ENCODE data around the gene GNB3. TPM values are rescaled to one million over a fixed set of nuclear protein-coding genes. Genes with fewer than 3 reads are reported as not detected.

The GNB3 gene
- total RNA-seq, 1 experiment from 2014 or later = 0.21 TPM

GRCh38 chr12:6883252-6883651 is 42.5 kb downstream of the GNB3 start:
- Histone ChIP-seq H3K4me3 (ENCODE audit: low read depth in 2 of 2, low read length in 2 of 2) (no peak overlapping the region), H3K27ac (ENCODE audit: low read length) (no peak overlapping the region), H3K4me1 (ENCODE audit: control insufficient read depth, insufficient read depth, low read length) (no peaks in the 10 kb centered on the region), H3K27me3 (ENCODE audit: control insufficient read depth, insufficient read depth, low read length) (no peaks in the 10 kb centered on the region), H3K9me3 (ENCODE audit: control insufficient read depth, insufficient read depth, low read depth, low read length) (no peaks in the 10 kb centered on the region), H3K36me3 (ENCODE audit: control insufficient read depth, insufficient read depth, low read length) (no peaks in the 10 kb centered on the region)
- DNase-seq (ENCODE audit: low read depth, low spot score) = no peak
- in situ Hi-C loops (cut with HindIII; ENCODE audit: low pct_unique_long_range_greater_than_20kb, low sequenced_read_pairs) (no loop called here), intact Hi-C loops (cut with micrococcal nuclease; ENCODE audit: unreplicated experiment) (no loop called here)
- ChIA-PET POLR2A (no interaction called here), CTCF (interaction anchor here (0.7 kb wide), 1 partner anchor 14 kb away, joined by 3 read pairs; no protein-coding TSS in a partner anchor)
- TF ChIP-seq REST (IDR thresholded peaks at IDR 0.05; ENCODE audit: insufficient read depth in 1 of 2, low read depth in 2 of 2, low read length in 1 of 2) = no peak
- no peak for TF ChIP-seq TCF7L2 (IDR thresholded peaks at IDR 0.05; ENCODE audit: low read depth, low read length)
- no peak for TF ChIP-seq POLR2AphosphoS5 (IDR thresholded peaks at IDR 0.05; ENCODE audit: low read depth, low read length)
- no peak for TF ChIP-seq CTCF (IDR thresholded peaks at IDR 0.05)
- TF ChIP-seq SIN3A (IDR thresholded peaks at IDR 0.05; ENCODE audit: borderline replicate concordance, insufficient read depth, low read depth, low read length) = no peak
- no peak for ATAC-seq
- BruUV-seq (replicated peaks) = no TSS peak

GRCh38 chr12:6883683-6884082 is 43.0 kb downstream of the GNB3 start:
- CTCF ChIA-PET = no interaction called here
- Histone ChIP-seq H3K27ac (ENCODE audit: low read length) (no peak overlapping the region), H3K4me3 (ENCODE audit: low read depth in 2 of 2, low read length in 2 of 2) (no peak overlapping the region), H3K36me3 (ENCODE audit: control insufficient read depth, insufficient read depth, low read length) (no peaks in the 10 kb centered on the region), H3K4me1 (ENCODE audit: control insufficient read depth, insufficient read depth, low read length) (no peaks in the 10 kb centered on the region), H3K27me3 (ENCODE audit: control insufficient read depth, insufficient read depth, low read length) (no peaks in the 10 kb centered on the region), H3K9me3 (ENCODE audit: control insufficient read depth, insufficient read depth, low read depth, low read length) (no peaks in the 10 kb centered on the region)
- no TSS peak for BruUV-seq (replicated peaks)
- intact Hi-C loops (cut with micrococcal nuclease; ENCODE audit: unreplicated experiment) = no loop called here
- POLR2A ChIA-PET = no interaction called here
- TF ChIP-seq REST (IDR thresholded peaks at IDR 0.05; ENCODE audit: insufficient read depth in 1 of 2, low read depth in 2 of 2, low read length in 1 of 2) (no peak), SIN3A (IDR thresholded peaks at IDR 0.05; ENCODE audit: borderline replicate concordance, insufficient read depth, low read depth, low read length) (no peak), TCF7L2 (IDR thresholded peaks at IDR 0.05; ENCODE audit: low read depth, low read length) (no peak), CTCF (IDR thresholded peaks at IDR 0.05) (no peak), POLR2AphosphoS5 (IDR thresholded peaks at IDR 0.05; ENCODE audit: low read depth, low read length) (no peak)
- in situ Hi-C loops (cut with HindIII; ENCODE audit: low pct_unique_long_range_greater_than_20kb, low sequenced_read_pairs) = no loop called here
- DNase-seq (ENCODE audit: low read depth, low spot score) = no peak
- ATAC-seq = no peak
